Measurements from ENCODE around the gene CMKLR1. TPM values are rescaled to one million over a fixed set of nuclear protein-coding genes. Genes with fewer than 3 reads are reported as not detected.

The CMKLR1 gene
- total and polyA plus RNA-seq, 2 donors (not counting 3 experiments of a cell fraction or from before 2014, with no cell fraction given), result 0.61 TPM; not detected in 1

DNA sequence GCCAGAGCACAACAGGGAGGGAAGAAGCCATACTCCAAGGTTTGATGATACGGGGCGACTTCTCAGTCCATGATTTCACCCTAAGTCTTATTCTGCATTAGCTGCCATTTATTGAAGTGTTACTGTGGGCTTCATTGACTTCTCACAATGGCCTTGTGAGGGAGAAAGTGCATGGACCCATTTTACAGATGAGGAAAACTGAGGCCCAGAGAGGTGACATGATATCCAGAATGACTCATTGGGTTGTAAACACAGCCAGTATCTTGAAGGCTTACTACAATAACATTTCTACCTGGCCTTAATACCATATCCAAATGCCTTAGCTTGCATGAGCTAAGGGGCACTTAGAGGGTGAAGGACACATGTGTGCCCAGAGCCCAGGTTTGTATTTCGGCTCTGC is 100.6 kb downstream of the CMKLR1 start:
- Histone ChIP-seq H3K79me2 (ENCODE audit: control insufficient read depth, insufficient read depth, low read length) (no peaks in the 10 kb centered on the region), H3K9me1 (replicated peaks; ENCODE audit: control insufficient read depth, extremely low read depth, insufficient read depth, low read length) (no peaks in the 10 kb centered on the region), H3K27ac (ENCODE audit: insufficient read depth, low read depth, low read length) (no peak overlapping the region), H3K9me3 (replicated peaks; ENCODE audit: control insufficient read depth, insufficient read depth, low read length) (no peaks in the 10 kb centered on the region), H3K4me1 (ENCODE audit: control insufficient read depth, extremely low read depth, insufficient read depth, low read length) (no peaks in the 10 kb centered on the region), H3K27me3 (ENCODE audit: control insufficient read depth in 2 of 2, insufficient read depth in 2 of 2, low read length in 2 of 2) (no peaks in the 10 kb centered on the region), H3K9ac (replicated peaks; ENCODE audit: extremely low read depth, insufficient read depth, low read length) (no peak overlapping the region), H3K4me2 (ENCODE audit: insufficient read depth, low read length) (no peak overlapping the region), H3K4me3 (replicated peaks in 1 of 3; ENCODE audit: insufficient read depth in 1 of 3, low read depth in 1 of 3, low read length in 3 of 3) (no peak overlapping the region), H4K20me1 (replicated peaks; ENCODE audit: control insufficient read depth, extremely low read depth, insufficient read depth, low read length) (no peaks in the 10 kb centered on the region), H3K36me3 (ENCODE audit: control insufficient read depth in 2 of 2, extremely low read depth in 1 of 2, insufficient read depth in 2 of 2, low read length in 2 of 2) (no peaks in the 10 kb centered on the region), H2AFZ (ENCODE audit: low read depth, low read length) (no peak overlapping the region)
- dilution Hi-C loops (cut with MboI; ENCODE audit: extremely low pct_ligation_motif_present, low sequenced_read_pairs), result no loop called here
- no peak for TF ChIP-seq EZH2 (IDR thresholded peaks at IDR 0.05; ENCODE audit: borderline replicate concordance, low read depth, low read length, severe bottlenecking)
- TF ChIP-seq JUN (IDR thresholded peaks at IDR 0.05; ENCODE audit: borderline replicate concordance, insufficient read depth, insufficient read length, low read depth), result no peak
- TF ChIP-seq MAX (IDR thresholded peaks at IDR 0.05; ENCODE audit: insufficient read depth, insufficient read length), result no peak
- DNase-seq (ENCODE audit: low read depth, low spot score) (no peak), FAIRE-seq (no peak)
- intact Hi-C loops (cut with micrococcal nuclease), result no loop called here
- BruUV-seq (replicated peaks), result no TSS peak
- ChIA-PET CTCF (no interaction called here), POLR2A (no interaction called here)

Other genes starting within 250 kb of the CMKLR1 start
- gene WSCD2, start 210.0 kb downstream of the CMKLR1 start, total RNA-seq, result not detected in 2 replicates
- not detected in 2 replicates for gene WSCD2, start 210.0 kb downstream of the CMKLR1 start, polyA plus RNA-seq
- gene FICD, start 176.0 kb upstream of the CMKLR1 start, total RNA-seq, result 6.0 and 6.1 TPM in 2 replicates
- 3.0 and 3.9 TPM in 2 replicates for gene FICD, start 176.0 kb upstream of the CMKLR1 start, polyA plus RNA-seq
- gene SART3, start 221.9 kb upstream of the CMKLR1 start, total RNA-seq, result 48.1 and 50.7 TPM in 2 replicates
- 6.7 and 13.9 TPM in 2 replicates for gene SART3, start 221.9 kb upstream of the CMKLR1 start, polyA plus RNA-seq
- 74.8 and 75.0 TPM in 2 replicates for gene ISCU, start 223.3 kb upstream of the CMKLR1 start, total RNA-seq
- 65.0 and 78.6 TPM in 2 replicates for gene ISCU, start 223.3 kb upstream of the CMKLR1 start, polyA plus RNA-seq